Right lobe of liver (tissue), 4 donors: ENCODE data around the gene DDX1.

Experiments used
- POLR2A ChIP-seq: fragments of 450-650 bp; IDR thresholded peaks from one replicate; pipeline ENCODE4 v1.6.1; 2017; ENCODE audit warnings: antibody characterized with exemption, mild to moderate bottlenecking
- TF ChIP-seq, protein P1 (sequence below), 4 donors: fragments of 200-600 bp in 3 of 4; fragments of 450-650 bp in 1 of 4; IDR thresholded peaks; one replicate each; pipeline versions ENCODE4 v1.5.1 to v1.8.0; 2016 to 2022; ENCODE audit warnings: antibody characterized with exemption in 4 of 4, mild to moderate bottlenecking in 2 of 4
- donor health status: DM: no; HTN: no; CAD: no.
- donor health status: DM: no; HTN: no; CAD: no.
- donor health status: DM: no; HTN: yes; CAD: no.

DNA sequence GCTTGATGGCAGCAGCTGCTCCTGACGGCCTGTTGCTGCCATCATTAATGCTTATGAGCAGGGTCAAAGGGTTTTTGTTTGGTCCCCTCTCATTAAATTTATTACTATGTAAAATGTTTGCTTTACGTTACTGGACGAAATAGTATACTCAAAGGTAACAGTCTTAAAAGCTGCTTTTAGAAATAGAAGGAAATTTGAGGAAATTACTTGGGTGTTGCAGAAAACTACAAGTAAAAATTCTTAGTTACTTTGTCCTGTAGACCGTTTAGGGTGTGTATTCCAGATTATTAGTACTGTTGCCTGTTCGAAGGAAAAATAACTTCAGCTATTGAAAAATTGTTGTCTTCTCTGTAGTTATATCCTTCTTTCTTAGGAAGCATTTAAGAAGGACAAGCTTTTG is 27.8 kb downstream of the DDX1 start:
- TF ChIP-seq, protein P1, sequence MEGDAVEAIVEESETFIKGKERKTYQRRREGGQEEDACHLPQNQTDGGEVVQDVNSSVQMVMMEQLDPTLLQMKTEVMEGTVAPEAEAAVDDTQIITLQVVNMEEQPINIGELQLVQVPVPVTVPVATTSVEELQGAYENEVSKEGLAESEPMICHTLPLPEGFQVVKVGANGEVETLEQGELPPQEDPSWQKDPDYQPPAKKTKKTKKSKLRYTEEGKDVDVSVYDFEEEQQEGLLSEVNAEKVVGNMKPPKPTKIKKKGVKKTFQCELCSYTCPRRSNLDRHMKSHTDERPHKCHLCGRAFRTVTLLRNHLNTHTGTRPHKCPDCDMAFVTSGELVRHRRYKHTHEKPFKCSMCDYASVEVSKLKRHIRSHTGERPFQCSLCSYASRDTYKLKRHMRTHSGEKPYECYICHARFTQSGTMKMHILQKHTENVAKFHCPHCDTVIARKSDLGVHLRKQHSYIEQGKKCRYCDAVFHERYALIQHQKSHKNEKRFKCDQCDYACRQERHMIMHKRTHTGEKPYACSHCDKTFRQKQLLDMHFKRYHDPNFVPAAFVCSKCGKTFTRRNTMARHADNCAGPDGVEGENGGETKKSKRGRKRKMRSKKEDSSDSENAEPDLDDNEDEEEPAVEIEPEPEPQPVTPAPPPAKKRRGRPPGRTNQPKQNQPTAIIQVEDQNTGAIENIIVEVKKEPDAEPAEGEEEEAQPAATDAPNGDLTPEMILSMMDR (IDR thresholded peaks at IDR 0.05): no peak
- TF ChIP-seq POLR2A: no peak
